ENCODE measurements around the gene RHPN2.
"Not testable (repeated sequence)": the region's sequence is repeated elsewhere in the genome, so short reads cannot be mapped to it uniquely, and the experiment has no call there.

The RHPN2 gene

GRCh38 chr19:33032218-33032781 lies 32.4 kb downstream of the RHPN2 start:
- in situ Hi-C loops (cut with MboI; ENCODE audit: low sequenced_read_pairs) = no loop called here

GRCh38 chr19:33029746-33030303 lies 34.9 kb downstream of the RHPN2 start:
- in situ Hi-C loops (cut with MboI; ENCODE audit: low sequenced_read_pairs) = no loop called here

GRCh38 chr19:33026602-33027001 lies 38.1 kb downstream of the RHPN2 start:
- in situ Hi-C loops (cut with MboI; ENCODE audit: low sequenced_read_pairs) = not testable (repeated sequence)

GRCh38 chr19:33025468-33026238 lies 39.0 kb downstream of the RHPN2 start:
- in situ Hi-C loops (cut with MboI; ENCODE audit: low sequenced_read_pairs) = not testable (repeated sequence)

GRCh38 chr19:33024398-33024797 lies 40.3 kb downstream of the RHPN2 start:
- in situ Hi-C loops (cut with MboI; ENCODE audit: low sequenced_read_pairs) = no loop called here

GRCh38 chr19:33022472-33023116 lies 42.1 kb downstream of the RHPN2 start:
- in situ Hi-C loops (cut with MboI; ENCODE audit: low sequenced_read_pairs) = no loop called here

GRCh38 chr19:33010891-33011290 lies 53.8 kb downstream of the RHPN2 start:
- in situ Hi-C loops (cut with MboI; ENCODE audit: low sequenced_read_pairs) = not testable (repeated sequence)

- in situ Hi-C loops (cut with MboI; ENCODE audit: low sequenced_read_pairs) = no loop called here
These were observed 56.0 kb downstream of the RHPN2 start for GRCh38 chr19:33008738-33009137.

- in situ Hi-C loops (cut with MboI; ENCODE audit: low sequenced_read_pairs) = no loop called here
These were observed 59.2 kb downstream of the RHPN2 start for GRCh38 chr19:33005440-33005839.

- in situ Hi-C loops (cut with MboI; ENCODE audit: low sequenced_read_pairs) = not testable (repeated sequence)
These were observed 61.2 kb downstream of the RHPN2 start for GRCh38 chr19:33003424-33004024.

- in situ Hi-C loops (cut with MboI; ENCODE audit: low sequenced_read_pairs) = not testable (repeated sequence)
These were observed 62.4 kb downstream of the RHPN2 start for GRCh38 chr19:33002126-33002865.

- in situ Hi-C loops (cut with MboI; ENCODE audit: low sequenced_read_pairs) = no loop called here
These were observed 63.8 kb downstream of the RHPN2 start for GRCh38 chr19:33000910-33001309.

GRCh38 chr19:33000510-33000909 lies 64.2 kb downstream of the RHPN2 start:
- in situ Hi-C loops (cut with MboI; ENCODE audit: low sequenced_read_pairs) = no loop called here

GRCh38 chr19:32998722-32999121 lies 66.0 kb downstream of the RHPN2 start:
- in situ Hi-C loops (cut with MboI; ENCODE audit: low sequenced_read_pairs) = no loop called here

GRCh38 chr19:32997716-32998355 lies 66.9 kb downstream of the RHPN2 start:
- in situ Hi-C loops (cut with MboI; ENCODE audit: low sequenced_read_pairs) = no loop called here

- in situ Hi-C loops (cut with MboI; ENCODE audit: low sequenced_read_pairs) = not testable (repeated sequence)
These were observed 67.6 kb downstream of the RHPN2 start for GRCh38 chr19:32997061-32997464.

GRCh38 chr19:32995966-32996365 lies 68.7 kb downstream of the RHPN2 start:
- in situ Hi-C loops (cut with MboI; ENCODE audit: low sequenced_read_pairs) = not testable (repeated sequence)

GRCh38 chr19:32988724-32989123 lies 76.0 kb downstream of the RHPN2 start:
- in situ Hi-C loops (cut with MboI; ENCODE audit: low sequenced_read_pairs) = no loop called here

GRCh38 chr19:32988254-32988653 lies 76.4 kb downstream of the RHPN2 start:
- in situ Hi-C loops (cut with MboI; ENCODE audit: low sequenced_read_pairs) = not testable (repeated sequence)

- in situ Hi-C loops (cut with MboI; ENCODE audit: low sequenced_read_pairs) = not testable (repeated sequence)
These were observed 82.2 kb downstream of the RHPN2 start for GRCh38 chr19:32982488-32982887.
